ENCODE results near the gene SLC24A3. TPM values are rescaled to one million over a fixed set of nuclear protein-coding genes. Genes with fewer than 3 reads are reported as not detected.

The SLC24A3 gene
- total RNA-seq, 1 experiment from 2014 or later: not detected

DNA sequence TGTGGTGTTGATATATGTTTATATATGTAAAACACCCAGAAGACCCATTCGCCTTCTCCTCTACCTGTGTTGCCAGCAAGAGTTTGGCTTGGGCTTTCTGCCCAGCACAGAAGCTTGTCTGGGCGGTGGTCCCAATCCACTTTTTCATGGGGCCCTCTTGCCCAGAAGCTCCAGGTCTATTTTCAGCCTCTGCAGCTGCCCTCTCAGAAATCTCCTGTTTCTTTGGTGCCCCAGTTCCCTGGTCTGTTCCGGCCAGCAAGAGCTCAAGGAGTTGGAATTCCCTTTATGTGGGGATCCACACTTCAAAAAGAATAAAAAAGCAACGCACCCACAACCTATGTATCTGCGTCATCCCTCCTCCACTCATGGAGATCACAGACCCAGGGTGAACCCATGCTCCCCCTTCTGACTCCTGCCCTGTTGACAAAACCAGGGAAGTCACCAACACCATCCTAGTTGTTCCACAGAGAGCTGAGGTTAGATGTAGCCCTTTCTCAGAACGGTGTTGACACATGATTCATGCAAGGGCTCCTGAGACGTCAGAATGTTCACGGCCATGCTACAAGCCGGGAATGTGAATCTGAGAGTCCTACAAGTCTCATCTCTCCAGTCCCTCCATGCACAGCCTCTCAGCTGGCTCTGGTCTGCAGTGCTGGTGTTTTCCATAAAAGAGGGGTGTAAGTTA lies 388.8 kb downstream of the SLC24A3 start:
- H4K20me1 ChIP-seq (ENCODE audit: insufficient read depth): no peaks in the 10 kb centered on the region

DNA sequence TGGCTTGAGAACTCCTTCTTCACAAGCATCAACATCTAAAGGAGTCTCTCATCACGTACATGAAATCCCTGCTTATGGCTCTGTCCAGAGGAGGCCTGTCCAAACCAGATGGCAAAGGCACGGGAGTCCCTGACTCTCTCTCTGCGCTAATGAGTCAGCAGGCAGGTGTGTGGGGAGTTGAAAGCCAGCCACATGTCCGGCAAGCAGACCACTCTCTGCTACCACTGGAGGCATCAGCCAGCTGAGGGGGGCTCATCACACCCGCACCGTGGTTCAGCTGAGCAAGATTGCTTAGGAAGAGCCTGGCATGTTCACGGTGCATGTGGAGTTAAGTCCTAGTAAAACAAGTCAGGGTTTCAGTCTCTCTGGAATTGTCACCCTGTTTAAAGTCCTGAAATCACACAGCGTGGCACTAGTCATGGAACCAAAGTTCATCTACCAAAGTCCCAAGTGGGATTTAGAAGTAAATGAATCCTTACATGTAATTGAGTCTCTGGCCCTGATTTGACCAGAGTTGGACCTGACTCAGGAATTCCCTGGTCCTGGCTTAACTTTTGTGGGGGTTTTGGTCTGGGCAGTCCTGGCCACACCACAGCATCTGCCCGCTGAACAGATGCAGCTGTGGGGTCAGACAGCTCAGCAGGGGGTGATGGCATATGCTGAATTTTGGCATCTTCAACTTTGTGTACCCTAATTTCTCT lies 390.4 kb downstream of the SLC24A3 start:
- Histone ChIP-seq H2AFZ (no peak overlapping the region), H3K27me3 (ENCODE audit: insufficient read depth, low read depth) (peaks cover 84% of the 10 kb centered on the region), H3K4me2 (no peak overlapping the region), H3K27ac (no peak overlapping the region), H3K79me2 (ENCODE audit: low read depth) (no peaks in the 10 kb centered on the region), H3K36me3 (ENCODE audit: low read depth) (no peaks in the 10 kb centered on the region), H3K4me3 (no peak overlapping the region), H3K9me2 (ENCODE audit: insufficient read depth) (no peaks in the 10 kb centered on the region), H3K9me3 (ENCODE audit: insufficient read depth, low read depth) (no peaks in the 10 kb centered on the region), H4K20me1 (ENCODE audit: insufficient read depth) (no peaks in the 10 kb centered on the region), H3F3A (ENCODE audit: insufficient read depth, low read depth) (no peaks in the 10 kb centered on the region), H3K4me1 (replicated peaks; ENCODE audit: insufficient read depth) (no peaks in the 10 kb centered on the region)
- DNase-seq: no peak
- ChIA-PET CTCF (no interaction called here), POLR2A (ENCODE audit: unreplicated experiment) (no interaction called here)
- intact Hi-C loops (cut with micrococcal nuclease; ENCODE audit: unreplicated experiment): no loop called here
- TF ChIP-seq EZH2 (IDR thresholded peaks at IDR 0.05; ENCODE audit: low read depth): no peak
- TF ChIP-seq, protein P1, sequence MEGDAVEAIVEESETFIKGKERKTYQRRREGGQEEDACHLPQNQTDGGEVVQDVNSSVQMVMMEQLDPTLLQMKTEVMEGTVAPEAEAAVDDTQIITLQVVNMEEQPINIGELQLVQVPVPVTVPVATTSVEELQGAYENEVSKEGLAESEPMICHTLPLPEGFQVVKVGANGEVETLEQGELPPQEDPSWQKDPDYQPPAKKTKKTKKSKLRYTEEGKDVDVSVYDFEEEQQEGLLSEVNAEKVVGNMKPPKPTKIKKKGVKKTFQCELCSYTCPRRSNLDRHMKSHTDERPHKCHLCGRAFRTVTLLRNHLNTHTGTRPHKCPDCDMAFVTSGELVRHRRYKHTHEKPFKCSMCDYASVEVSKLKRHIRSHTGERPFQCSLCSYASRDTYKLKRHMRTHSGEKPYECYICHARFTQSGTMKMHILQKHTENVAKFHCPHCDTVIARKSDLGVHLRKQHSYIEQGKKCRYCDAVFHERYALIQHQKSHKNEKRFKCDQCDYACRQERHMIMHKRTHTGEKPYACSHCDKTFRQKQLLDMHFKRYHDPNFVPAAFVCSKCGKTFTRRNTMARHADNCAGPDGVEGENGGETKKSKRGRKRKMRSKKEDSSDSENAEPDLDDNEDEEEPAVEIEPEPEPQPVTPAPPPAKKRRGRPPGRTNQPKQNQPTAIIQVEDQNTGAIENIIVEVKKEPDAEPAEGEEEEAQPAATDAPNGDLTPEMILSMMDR (conservative IDR thresholded peaks at IDR 0.05): no peak
- no TSS peak for BruUV-seq (replicated peaks)

More for the DNA sequence above, 388.8 kb downstream of the SLC24A3 start:
- Histone ChIP-seq H3F3A (ENCODE audit: insufficient read depth, low read depth) (no peaks in the 10 kb centered on the region), H3K9me3 (ENCODE audit: insufficient read depth, low read depth) (no peaks in the 10 kb centered on the region), H3K79me2 (ENCODE audit: low read depth) (no peaks in the 10 kb centered on the region), H3K4me3 (no peak overlapping the region), H3K4me2 (no peak overlapping the region), H3K4me1 (replicated peaks; ENCODE audit: insufficient read depth) (no peaks in the 10 kb centered on the region), H2AFZ (no peak overlapping the region), H3K9me2 (ENCODE audit: insufficient read depth) (no peaks in the 10 kb centered on the region), H3K36me3 (ENCODE audit: low read depth) (no peaks in the 10 kb centered on the region), H3K27me3 (ENCODE audit: insufficient read depth, low read depth) (peaks cover 75% of the 10 kb centered on the region), H3K27ac (no peak overlapping the region)
- POLR2A ChIA-PET (ENCODE audit: unreplicated experiment): no interaction called here
- no peak for TF ChIP-seq EZH2 (IDR thresholded peaks at IDR 0.05; ENCODE audit: low read depth)
- TF ChIP-seq, protein P1 (conservative IDR thresholded peaks at IDR 0.05): no peak
- CTCF ChIA-PET: no interaction called here
- DNase-seq: no peak
- BruUV-seq (replicated peaks): no TSS peak
- intact Hi-C loops (cut with micrococcal nuclease; ENCODE audit: unreplicated experiment): no loop called here

DNA sequence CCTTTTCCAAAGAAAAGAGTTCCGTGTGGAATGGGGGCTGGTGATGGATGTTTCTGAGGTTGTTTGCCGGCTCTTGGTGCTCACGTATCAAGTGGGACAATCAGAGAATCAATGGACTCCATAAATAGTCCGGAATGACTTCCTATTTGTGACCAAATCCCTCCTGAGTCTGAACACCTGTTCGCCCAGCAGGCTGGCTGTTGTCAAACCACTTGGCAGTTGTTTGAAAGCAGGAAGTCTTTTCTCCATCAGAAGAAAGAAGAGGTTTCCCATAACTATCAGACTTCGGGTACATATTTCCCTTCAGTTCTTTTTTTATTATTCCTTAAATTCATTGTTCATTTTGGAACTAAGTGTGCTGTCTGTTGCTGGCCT lies 390.9 kb downstream of the SLC24A3 start:
- H3K9me2 ChIP-seq (ENCODE audit: insufficient read depth): no peaks in the 10 kb centered on the region
- no peak overlapping the region for H3K27ac ChIP-seq
- intact Hi-C loops (cut with micrococcal nuclease; ENCODE audit: unreplicated experiment): no loop called here
- no peak overlapping the region for H3K4me3 ChIP-seq
- no peaks in the 10 kb centered on the region for H3K9me3 ChIP-seq (ENCODE audit: insufficient read depth, low read depth)
- TF ChIP-seq EZH2 (IDR thresholded peaks at IDR 0.05; ENCODE audit: low read depth): no peak
- TF ChIP-seq, protein P1 (conservative IDR thresholded peaks at IDR 0.05): no peak
- H3F3A ChIP-seq (ENCODE audit: insufficient read depth, low read depth): no peaks in the 10 kb centered on the region
- BruUV-seq (replicated peaks): no TSS peak
- no peak for DNase-seq
- ChIA-PET POLR2A (ENCODE audit: unreplicated experiment) (no interaction called here), CTCF (no interaction called here)
- no peaks in the 10 kb centered on the region for H3K79me2 ChIP-seq (ENCODE audit: low read depth)
- peaks cover 82% of the 10 kb centered on the region for H3K27me3 ChIP-seq (ENCODE audit: insufficient read depth, low read depth)
- H4K20me1 ChIP-seq (ENCODE audit: insufficient read depth): no peaks in the 10 kb centered on the region
- no peaks in the 10 kb centered on the region for H3K4me1 ChIP-seq (replicated peaks; ENCODE audit: insufficient read depth)
- H3K4me2 ChIP-seq: no peak overlapping the region
- no peaks in the 10 kb centered on the region for H3K36me3 ChIP-seq (ENCODE audit: low read depth)
- no peak overlapping the region for H2AFZ ChIP-seq

Data from PC-9 (cell line).